ENCODE measurements around the gene MRPL50. TPM values are rescaled to one million over a fixed set of nuclear protein-coding genes. Genes with fewer than 3 reads are reported as not detected.

Gene MRPL50
- 10 to 100 TPM in 2 of 3 donors, 1 to 10 TPM in 1; 9.4 to 21.2 (median 14.7) TPM for total RNA-seq

GRCh38 chr9:101398068-101398929 is at the start of gene MRPL50, which contains the start of gene ZNF189:
TSS of gene MRPL50 (minus strand) at chr9:101398618. CDS start at chr9:101398592, 26 bp downstream.
TSS of gene ZNF189 (plus strand) at chr9:101398851. CDS start at chr9:101399157, 306 bp downstream.
- peak; percentile 78 to 98 (median 88) for TF ChIP-seq POLR2AphosphoS5 (IDR thresholded peaks at IDR 0.05)
- TF ChIP-seq, protein P1, sequence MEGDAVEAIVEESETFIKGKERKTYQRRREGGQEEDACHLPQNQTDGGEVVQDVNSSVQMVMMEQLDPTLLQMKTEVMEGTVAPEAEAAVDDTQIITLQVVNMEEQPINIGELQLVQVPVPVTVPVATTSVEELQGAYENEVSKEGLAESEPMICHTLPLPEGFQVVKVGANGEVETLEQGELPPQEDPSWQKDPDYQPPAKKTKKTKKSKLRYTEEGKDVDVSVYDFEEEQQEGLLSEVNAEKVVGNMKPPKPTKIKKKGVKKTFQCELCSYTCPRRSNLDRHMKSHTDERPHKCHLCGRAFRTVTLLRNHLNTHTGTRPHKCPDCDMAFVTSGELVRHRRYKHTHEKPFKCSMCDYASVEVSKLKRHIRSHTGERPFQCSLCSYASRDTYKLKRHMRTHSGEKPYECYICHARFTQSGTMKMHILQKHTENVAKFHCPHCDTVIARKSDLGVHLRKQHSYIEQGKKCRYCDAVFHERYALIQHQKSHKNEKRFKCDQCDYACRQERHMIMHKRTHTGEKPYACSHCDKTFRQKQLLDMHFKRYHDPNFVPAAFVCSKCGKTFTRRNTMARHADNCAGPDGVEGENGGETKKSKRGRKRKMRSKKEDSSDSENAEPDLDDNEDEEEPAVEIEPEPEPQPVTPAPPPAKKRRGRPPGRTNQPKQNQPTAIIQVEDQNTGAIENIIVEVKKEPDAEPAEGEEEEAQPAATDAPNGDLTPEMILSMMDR (IDR thresholded peaks at IDR 0.05): no peak
- peak; percentile 80 for TF ChIP-seq POLR2A (IDR thresholded peaks at IDR 0.05)
- peaks cover 0 to 26% of the 10 kb centered on the region in 2 donors for H3K9me3 ChIP-seq
- H3K4me1 ChIP-seq: peaks cover 0 to 3% of the 10 kb centered on the region in 2 donors
- intact Hi-C loops (cut with DNase I; ENCODE audit: low total_unique reads): no loop called here
- H3K4me3 ChIP-seq: peak within 1 kb of the TSS; percentile 78 to 81 (median 80)
- H3K36me3 ChIP-seq: peaks cover 18% of the 10 kb centered on the region
- peak; percentile 97 to 99 for DNase-seq (ENCODE audit: low spot score in 2 of 2)
- no peaks in the 10 kb centered on the region for H3K27me3 ChIP-seq
- peak within 1 kb of the TSS; percentile 87 to 95 for H3K27ac ChIP-seq

GRCh38 chr9:101446732-101447131 is 48.3 kb upstream of the MRPL50 start:
- H3K36me3 ChIP-seq: no peaks in the 10 kb centered on the region
- H3K9me3 ChIP-seq: no peaks in the 10 kb centered on the region
- H3K27me3 ChIP-seq: no peaks in the 10 kb centered on the region
- H3K27ac ChIP-seq: no peak overlapping the region
- no peak overlapping the region for H3K4me3 ChIP-seq
- H3K4me1 ChIP-seq: no peaks in the 10 kb centered on the region
- intact Hi-C loops (cut with DNase I; ENCODE audit: low total_unique reads): loop anchor here (5.0 kb wide), 1 partner anchor 86 kb away; the partner anchor contains the start of gene RNF20
- no peak for DNase-seq (ENCODE audit: low spot score in 2 of 2)
- TF ChIP-seq POLR2AphosphoS5 (IDR thresholded peaks at IDR 0.05) (no peak), POLR2A (IDR thresholded peaks at IDR 0.05) (no peak)
- TF ChIP-seq, protein P1 (IDR thresholded peaks at IDR 0.05): no peak

DNA sequence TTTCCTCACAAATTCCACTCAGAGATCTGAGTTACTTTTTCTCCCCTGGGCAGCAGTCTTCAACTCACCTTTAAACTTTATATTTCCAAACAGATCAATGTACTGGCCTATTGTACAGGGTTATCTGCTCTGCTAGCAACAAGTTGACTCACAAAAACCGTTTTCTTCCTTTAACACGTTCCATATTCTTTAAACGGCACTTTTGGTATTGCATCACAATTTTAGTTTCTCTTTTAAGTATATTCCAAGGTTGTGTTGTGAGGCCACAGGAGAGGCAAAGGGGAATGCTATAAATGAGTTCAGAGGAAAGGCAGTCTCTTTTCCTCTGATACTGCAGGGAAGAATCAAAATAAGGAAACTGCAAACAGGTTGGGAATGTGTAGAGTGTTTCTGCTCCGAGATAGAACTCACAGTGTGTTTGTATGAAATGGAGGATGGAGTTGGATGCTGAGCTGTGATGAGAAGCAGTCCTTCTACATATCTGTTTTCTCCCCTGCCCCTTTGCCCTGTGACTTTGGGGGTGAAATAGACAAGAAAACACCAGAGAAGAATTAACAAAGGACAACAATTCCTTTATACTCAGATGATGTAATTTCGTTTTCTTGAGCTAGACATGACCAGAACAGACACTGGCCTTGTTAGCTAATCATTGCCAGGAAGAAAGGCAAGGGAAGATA is 47.1 kb upstream of the MRPL50 start:
- intact Hi-C loops (cut with DNase I; ENCODE audit: low total_unique reads): loop anchor here (5.0 kb wide), 1 partner anchor 87 kb away; the partner anchor contains the start of gene RNF20
- no peak overlapping the region for H3K4me3 ChIP-seq
- H3K27ac ChIP-seq: no peak overlapping the region
- no peak for DNase-seq (ENCODE audit: low spot score in 2 of 2)
- no peaks in the 10 kb centered on the region for H3K4me1 ChIP-seq
- TF ChIP-seq, protein P1 (IDR thresholded peaks at IDR 0.05): no peak
- TF ChIP-seq POLR2AphosphoS5 (IDR thresholded peaks at IDR 0.05) (no peak), POLR2A (IDR thresholded peaks at IDR 0.05) (no peak)
- H3K36me3 ChIP-seq: no peaks in the 10 kb centered on the region
- H3K9me3 ChIP-seq: no peaks in the 10 kb centered on the region
- peaks cover 0 to 4% of the 10 kb centered on the region in 2 donors for H3K27me3 ChIP-seq

DNA sequence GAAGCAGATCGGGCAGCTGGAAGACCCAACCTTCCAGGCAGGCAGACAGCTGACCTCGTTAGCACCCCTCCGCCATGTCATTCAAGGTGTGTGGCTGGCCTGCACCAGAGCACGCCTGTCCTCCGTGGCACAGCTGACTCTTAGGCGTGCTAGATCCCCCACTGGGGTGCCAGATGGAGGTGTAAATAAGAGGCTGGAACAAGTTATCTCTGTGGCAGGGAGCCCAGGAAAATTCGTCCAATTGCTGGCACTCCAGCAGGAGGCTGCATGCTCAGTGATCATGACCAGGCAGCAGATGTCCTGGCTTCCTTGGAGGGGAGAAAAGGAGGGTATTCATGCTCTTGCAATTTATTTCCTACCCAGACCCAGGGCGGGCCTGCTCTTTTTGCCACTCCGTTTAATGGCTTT is 45.0 kb upstream of the MRPL50 start:
- Histone ChIP-seq H3K27ac (no peak overlapping the region), H3K4me1 (no peaks in the 10 kb centered on the region), H3K4me3 (no peak overlapping the region), H3K27me3 (peaks cover 0 to 4% of the 10 kb centered on the region in 2 donors), H3K9me3 (no peaks in the 10 kb centered on the region), H3K36me3 (no peaks in the 10 kb centered on the region)
- intact Hi-C loops (cut with DNase I; ENCODE audit: low total_unique reads): no loop called here
- TF ChIP-seq POLR2A (IDR thresholded peaks at IDR 0.05) (no peak), POLR2AphosphoS5 (IDR thresholded peaks at IDR 0.05) (no peak)
- TF ChIP-seq, protein P1 (IDR thresholded peaks at IDR 0.05): no peak
- no peak for DNase-seq (ENCODE audit: low spot score in 2 of 2)
